ENCODE measurements around the gene VPS11. TPM values are rescaled to one million over a fixed set of nuclear protein-coding genes. Genes with fewer than 3 reads are reported as not detected.

The VPS11 gene
- total RNA-seq, 1 donor from 2014 or later = 17.8 TPM

GRCh38 chr11:119106564-119107537 is 39.2 kb downstream of the VPS11 start, which contains the start of gene C2CD2L:
Gene C2CD2L, plus strand, starts transcription at chr11:119107344. Its CDS starts 398 bp downstream, at chr11:119107742.
- ATAC-seq = peak; percentile 89

- peak; percentile 19 for ATAC-seq
Observed at GRCh38 chr11:119107538-119108145, 40.0 kb downstream of the VPS11 start.

DNA sequence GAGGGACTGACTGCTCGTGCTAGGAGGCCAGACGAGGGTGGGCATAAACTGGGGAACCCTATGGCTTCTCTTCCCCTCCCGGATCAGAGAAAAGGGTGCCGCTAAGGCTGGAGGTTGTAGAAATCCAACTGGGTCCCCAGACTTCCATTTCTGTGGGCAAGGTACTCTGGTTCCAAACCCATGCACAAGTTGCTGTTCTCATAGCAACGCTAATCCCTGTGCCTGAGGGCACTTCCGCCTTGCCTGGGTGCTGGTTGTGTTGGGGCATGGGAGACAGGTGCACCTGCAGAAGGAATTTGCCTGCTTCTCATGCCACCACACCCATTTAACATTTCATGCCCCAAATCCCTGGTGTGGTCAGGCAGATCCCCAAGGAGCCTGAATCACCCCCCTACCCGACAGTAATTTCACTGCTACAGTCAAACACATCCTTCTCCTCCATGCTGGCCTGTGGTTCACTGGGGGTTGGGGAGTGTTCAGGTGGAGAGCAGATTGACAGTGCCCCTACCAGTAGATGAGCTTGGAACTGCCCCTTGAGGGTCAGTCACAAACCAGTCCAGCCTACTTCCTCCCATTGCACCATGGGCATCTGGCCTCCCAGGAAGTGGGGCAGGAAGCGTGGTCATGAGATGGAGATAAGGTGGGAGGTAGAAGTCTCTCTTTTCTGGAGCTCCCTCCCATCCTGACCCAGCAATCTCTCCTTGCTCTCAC is 40.7 kb downstream of the VPS11 start:
- ATAC-seq = peak; percentile 75

DNA sequence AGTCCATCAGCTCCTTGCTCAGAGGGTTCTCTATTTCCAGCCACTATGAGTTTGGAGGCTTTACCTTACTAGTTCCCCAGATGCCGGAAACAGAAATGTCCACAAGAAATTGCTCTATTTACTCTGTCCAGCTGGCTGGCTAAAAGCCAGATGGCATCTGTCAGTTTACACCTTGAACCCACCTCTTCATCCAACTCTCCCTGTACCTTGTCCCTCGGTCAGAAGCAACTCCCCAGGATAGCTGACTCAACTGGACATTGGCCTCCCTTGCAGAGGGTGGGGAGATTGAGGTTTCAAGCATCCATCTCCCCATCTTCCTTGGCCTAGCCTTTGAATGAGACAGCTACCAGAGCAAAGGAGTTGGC is 41.2 kb downstream of the VPS11 start:
- no peak for ATAC-seq

DNA sequence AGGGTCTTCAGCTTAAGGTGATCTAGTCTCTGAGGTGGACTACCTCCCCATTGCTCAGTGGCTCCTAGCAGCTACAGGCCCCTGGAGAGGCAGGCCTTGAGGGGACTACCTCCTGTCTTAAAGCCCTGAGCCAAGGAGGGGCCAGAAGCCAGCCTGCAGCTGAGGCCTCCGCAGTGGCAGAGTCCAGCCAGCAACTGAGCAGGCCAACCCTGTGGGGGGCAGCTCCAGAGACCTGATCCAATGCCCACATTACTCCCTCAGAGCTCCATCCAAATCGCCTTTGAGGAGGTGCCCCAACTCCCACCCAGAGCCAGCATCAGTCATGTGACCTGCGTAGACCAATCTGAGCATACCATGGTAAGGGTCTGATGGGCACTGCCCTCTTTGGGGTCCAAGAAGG is 42.2 kb downstream of the VPS11 start:
- ATAC-seq = no peak

DNA sequence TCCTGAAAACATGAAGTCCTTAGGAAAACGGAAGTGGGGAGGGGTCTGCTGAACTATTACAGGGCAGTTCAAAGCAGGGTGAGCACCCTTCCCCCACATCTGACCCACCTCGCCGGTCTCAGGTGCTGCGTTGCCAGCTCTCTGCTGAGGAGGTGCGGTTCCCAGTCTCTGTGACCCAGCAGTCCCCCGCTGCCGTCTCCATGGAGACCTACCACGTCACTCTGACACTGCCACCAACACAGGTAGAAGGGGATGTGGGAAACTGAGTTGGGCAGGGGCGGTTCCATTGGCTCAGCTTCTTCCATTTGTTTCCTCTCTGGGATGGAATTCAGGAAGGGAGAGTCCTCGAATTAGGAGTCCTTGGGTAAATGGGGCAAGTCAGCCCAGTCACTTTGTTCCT is 42.8 kb downstream of the VPS11 start:
- no peak for ATAC-seq

DNA sequence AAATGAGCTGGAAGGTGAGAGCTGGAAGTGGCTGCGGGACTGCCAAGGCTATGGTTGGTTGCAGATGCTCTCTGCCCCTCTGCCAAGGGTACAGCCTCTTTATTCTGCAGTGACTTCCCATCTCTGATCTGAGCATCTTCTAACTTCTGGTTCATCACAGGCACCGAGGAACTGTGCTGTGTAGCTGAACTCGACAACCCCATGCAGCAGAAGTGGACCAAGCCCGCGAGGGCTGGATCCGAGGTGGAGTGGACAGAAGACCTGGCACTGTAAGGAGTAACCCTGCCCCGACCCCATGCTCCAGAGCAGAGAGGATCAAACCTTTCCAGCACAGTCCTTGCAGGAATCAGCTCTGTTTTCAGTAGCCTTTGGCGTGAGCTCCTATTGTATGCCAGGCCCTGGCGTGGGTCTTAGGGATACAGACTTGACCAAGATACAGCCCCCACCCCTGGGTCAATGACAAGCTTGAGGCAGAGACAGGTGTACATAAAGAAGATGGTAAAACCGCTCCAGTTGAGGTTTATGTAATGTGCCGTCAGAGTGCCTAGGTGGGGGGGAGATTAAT is 43.8 kb downstream of the VPS11 start:
- ATAC-seq = no peak

DNA sequence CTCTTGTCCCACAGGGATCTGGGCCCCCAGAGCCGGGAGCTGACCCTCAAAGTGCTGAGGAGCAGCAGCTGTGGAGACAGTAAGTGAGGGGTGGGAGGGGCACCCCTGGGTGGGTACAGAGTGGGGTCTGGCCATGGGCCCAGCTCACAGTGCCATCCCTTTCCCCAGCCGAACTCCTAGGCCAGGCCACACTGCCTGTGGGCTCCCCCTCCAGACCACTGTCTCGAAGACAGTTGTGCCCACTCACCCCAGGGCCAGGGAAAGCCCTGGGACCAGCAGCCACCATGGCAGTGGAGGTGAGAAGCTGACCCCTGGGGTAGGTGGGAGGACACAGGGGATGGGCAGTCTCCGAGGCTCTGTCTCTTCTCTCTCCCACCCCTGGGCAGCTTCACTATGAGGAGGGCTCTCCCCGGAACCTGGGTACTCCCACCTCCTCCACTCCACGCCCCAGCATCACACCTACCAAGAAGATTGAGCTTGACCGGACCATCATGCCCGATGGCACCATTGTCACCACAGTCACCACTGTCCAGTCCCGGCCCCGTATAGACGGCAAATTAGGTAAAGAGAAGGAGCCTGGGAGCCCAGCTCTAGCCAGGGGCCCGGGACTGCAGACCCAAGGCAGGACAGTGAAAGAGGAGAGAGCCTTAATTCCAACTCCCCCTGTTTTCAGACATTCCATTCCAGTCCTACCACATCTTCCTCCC is 44.8 kb downstream of the VPS11 start:
- no peak for ATAC-seq

DNA sequence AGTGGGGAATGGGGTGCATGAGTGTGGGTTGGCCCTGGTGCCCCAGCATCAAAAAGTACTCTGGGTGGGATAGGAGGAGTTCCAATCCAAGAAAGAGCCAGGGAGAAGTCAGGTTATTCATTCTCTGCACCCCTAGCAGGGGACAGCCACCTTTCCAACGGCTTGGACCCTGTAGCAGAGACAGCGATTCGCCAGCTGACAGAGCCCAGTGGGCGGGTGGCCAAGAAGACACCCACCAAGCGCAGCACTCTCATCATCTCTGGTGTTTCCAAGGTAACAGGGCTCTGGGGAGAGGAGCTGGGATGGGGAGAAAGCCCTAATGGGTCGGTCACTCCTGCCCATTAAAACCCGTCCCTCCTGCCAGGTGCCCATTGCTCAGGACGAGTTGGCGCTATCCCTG is 46.1 kb downstream of the VPS11 start:
- ATAC-seq = no peak

- no peak for ATAC-seq
Observed at GRCh38 chr11:119114351-119114750, 46.7 kb downstream of the VPS11 start.

DNA sequence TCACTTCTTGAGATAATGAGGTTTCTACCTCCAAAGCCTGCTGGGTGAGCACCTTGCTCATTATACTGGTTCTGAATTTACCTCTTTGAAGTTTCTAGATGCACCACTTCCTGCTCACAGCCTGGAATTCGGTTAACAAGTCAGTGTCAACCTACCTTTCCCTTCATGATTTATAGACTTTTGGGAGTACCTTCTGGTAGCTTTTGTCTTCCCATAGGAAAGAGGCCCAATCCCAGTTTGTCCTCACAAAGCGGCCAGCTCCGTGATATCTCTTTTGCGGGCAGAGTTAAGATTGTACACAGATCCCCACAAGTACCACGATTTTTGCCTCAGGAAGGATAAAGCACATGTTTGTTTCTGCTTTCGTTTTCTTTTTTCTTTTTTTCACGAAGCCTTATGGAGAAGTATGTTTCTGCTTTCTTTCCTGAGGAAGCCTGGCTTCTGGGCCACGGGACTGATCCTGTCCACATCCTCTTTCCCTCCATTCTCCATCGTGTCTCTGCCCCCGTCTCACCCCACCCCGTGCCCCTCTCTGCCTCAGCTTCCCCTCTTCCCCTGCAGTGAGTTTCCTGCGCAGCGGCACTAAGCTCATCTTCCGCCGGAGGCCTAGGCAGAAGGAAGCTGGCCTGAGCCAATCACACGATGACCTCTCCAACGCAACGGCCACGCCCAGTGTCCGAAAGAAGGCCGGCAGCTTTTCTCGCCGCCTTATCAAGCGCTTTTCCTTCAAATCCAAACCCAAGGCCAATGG is 48.0 kb downstream of the VPS11 start:
- ATAC-seq = no peak

GRCh38 chr11:119116235-119116594 is 48.6 kb downstream of the VPS11 start:
- no peak for ATAC-seq

DNA sequence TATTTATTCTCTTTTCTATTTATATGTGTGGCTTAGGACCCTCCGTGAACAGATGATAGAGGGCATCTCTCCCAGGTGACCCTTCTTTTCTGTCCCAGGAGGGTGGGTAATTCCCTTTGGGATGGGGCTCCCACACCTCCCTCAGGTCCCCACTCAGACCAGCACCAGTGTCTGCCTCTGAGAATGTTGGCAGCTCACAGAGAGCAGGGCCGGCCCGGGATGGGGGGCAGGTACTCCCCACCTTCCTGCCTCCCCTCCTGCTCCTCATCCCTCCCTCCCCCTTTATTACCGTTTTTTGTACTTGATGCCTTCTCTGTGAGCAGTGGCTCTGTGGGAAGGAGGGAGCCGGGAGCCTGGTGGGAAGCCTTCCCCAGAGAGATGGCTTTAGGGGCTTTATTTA is 49.0 kb downstream of the VPS11 start:
- ATAC-seq = no peak

- ATAC-seq = no peak
Observed at GRCh38 chr11:119117004-119117706, 49.5 kb downstream of the VPS11 start.

DNA sequence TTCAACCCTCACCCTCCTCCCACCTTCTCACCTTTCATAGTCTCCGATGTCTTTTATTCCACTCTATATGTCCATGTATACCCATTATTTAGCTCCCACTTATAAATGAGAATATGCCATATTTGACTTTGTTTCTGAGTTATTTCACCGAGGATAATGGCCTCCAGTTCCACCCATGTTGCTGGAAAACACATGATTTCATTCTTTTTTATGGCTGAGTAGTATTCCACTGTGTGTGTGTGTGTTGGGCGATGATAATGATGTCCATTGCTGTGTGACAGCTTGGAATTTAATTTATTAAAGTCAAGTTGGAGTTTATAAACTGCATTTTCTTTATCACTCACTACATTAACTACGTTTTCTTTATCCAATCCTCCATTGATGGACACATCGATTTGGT is 50.6 kb downstream of the VPS11 start:
- ATAC-seq = no peak

DNA sequence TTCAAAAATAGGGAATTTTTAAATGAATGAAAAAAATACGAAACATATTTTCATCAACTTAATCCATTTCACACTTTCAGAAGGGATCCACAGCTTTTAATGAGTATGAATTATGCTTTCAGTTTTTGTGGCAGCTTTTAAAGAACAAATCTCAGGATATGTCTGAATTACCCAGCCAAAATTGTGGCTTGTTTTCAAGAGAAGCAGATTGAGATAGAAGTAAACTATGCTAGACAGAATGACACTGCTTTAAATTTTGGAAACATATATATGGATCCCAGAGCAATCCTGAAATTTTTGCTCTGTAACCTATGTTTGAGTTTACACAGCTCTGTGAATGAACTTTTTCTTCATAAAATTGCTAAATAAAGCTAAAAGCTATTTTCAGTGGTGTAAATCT is 51.3 kb downstream of the VPS11 start:
- no peak for ATAC-seq

DNA sequence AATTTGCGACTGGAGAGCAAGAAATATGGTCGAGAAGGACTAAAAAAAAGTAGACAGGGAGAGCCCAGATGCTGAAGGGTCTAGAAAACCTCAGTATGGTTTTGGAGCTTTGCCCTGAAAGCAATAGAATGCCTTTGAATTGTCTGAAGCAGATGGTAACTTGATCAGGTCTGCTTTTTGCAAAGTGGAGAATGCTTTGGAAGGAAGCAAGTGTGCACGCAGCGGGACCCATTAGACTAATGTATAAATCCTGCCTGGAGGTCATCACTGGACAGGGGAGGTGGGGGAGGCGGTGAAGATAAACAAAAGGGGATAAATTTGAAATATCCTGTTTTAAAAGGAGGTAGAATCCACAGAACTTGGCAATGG is 53.0 kb downstream of the VPS11 start:
- ATAC-seq = no peak

DNA sequence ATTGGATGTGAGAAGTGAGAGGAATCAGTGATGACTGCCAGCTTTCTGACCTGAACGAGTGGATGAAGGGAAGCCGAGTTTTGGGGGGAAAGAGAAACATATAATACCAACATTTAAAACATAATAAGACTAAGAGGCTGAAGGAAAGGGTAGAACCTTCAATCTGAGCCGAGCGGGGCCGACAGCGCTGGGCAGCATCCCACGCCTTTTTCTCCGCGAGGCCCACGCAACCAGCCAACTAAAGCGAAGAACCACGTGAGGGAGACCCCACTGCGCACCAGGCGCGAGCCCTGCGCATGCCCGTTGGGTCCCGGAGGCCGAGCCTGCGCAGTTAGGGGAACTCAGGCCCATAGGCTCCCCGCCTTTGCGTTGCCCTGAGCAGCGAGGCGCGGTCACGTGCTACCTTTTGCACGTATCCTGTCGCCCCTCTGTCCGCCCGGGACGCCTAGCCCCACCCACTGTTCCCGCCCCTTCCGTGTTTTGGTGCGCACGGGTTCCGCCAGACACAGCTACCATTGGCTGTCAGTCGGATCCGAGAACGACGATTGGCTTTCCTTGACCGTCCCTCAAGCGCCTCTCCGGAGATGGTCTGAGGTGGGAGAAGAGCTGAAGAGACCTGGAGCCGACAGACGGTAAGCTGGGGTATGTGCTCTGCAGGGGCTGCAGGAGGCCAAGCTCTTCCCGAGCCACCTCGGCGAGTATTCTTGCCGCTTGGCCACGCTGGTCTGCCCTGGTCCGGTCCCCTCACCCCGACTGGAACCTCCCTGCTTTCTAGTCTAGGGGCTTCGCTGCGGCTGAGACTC is 53.6 kb downstream of the VPS11 start, which contains the start of gene HINFP:
Gene HINFP (plus strand): TSS at position 573 of the 803 bp plus-strand sequence. CDS start 5,365 bp downstream, outside the sequence.
- peak; percentile 100 for ATAC-seq

GRCh38 chr11:119121811-119122124 is 54.1 kb downstream of the VPS11 start:
- ATAC-seq = no peak

GRCh38 chr11:119125821-119126220 is 58.2 kb downstream of the VPS11 start:
- no peak for ATAC-seq

All from esophagus mucosa (tissue), 1 donor.